ENCODE results near the gene TIMM17B.

- TF ChIP-seq, protein P1, sequence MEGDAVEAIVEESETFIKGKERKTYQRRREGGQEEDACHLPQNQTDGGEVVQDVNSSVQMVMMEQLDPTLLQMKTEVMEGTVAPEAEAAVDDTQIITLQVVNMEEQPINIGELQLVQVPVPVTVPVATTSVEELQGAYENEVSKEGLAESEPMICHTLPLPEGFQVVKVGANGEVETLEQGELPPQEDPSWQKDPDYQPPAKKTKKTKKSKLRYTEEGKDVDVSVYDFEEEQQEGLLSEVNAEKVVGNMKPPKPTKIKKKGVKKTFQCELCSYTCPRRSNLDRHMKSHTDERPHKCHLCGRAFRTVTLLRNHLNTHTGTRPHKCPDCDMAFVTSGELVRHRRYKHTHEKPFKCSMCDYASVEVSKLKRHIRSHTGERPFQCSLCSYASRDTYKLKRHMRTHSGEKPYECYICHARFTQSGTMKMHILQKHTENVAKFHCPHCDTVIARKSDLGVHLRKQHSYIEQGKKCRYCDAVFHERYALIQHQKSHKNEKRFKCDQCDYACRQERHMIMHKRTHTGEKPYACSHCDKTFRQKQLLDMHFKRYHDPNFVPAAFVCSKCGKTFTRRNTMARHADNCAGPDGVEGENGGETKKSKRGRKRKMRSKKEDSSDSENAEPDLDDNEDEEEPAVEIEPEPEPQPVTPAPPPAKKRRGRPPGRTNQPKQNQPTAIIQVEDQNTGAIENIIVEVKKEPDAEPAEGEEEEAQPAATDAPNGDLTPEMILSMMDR (IDR thresholded peaks at IDR 0.05; ENCODE audit: insufficient read depth, low read depth, low read length), result no peak
- TF ChIP-seq EZH2 (IDR thresholded peaks at IDR 0.05; ENCODE audit: insufficient read depth, low read length), result no peak
These were observed 23.1 kb upstream of the TIMM17B start for GRCh38 chrX:48920718-48921104.
